Uterine smooth muscle cell (primary cell): ENCODE measurements around the gene CALHM4. TPM values are rescaled to one million over a fixed set of nuclear protein-coding genes. Genes with fewer than 3 reads are reported as not detected.

ENCODE experiments used
- total RNA-seq: library from RNA; depleted of rRNA; stranded (reverse); fragments of >200 nt; gene quantifications from 2 replicates; pipeline ENCODE4 v1.2.3, GENCODE V29; 2014

The CALHM4 gene
- total RNA-seq = not detected in 2 replicates

GRCh38 chr6:116553451-116553850 lies at the start of gene CALHM4:
TSS of gene CALHM4 (plus strand) at chr6:116553751. CDS start at chr6:116553794, 43 bp downstream.

GRCh38 chr6:116511424-116512110 lies 42.0 kb upstream of the CALHM4 start, which contains the start of gene CALHM5:
TSS of gene CALHM5 (plus strand) at chr6:116511639. CDS start at chr6:116511697, 58 bp downstream.

DNA sequence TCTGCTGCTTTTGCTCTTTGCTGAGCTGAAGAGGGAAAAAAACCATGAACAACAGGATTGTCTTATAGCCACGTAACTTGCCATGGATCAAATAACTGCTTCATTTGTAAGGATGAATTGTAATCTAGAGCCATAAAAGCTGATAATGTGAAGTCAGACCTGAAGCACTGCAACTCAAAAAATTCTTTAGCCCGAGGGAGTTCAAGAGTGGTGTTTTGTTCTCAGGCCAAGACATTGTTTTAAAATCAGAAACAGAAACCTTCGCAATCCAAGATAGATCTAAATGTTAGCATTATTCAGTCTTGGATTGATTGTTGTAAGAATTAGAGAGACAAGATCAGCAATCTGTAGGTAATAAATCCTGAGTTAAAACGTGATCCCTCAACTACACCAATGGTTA lies 7.9 kb upstream of the CALHM4 start, which contains the start of gene TRAPPC3L:
Gene TRAPPC3L (minus strand): TSS at position 34 of the 400 bp plus-strand sequence. CDS start 170 bp downstream, outside the sequence.

GRCh38 chr6:116570856-116571682 lies 17.5 kb downstream of the CALHM4 start, which contains the start of gene RWDD1:
TSS of gene RWDD1 (plus strand) at chr6:116571504. CDS start at chr6:116571583, 79 bp downstream.

Other genes starting within 250 kb of the CALHM4 start
- gene DSE, start 182.8 kb upstream of the CALHM4 start, total RNA-seq = 76.7 and 143 TPM in 2 replicates
- 0.62 and 0.89 TPM in 2 replicates for gene CALHM6, start 92.4 kb upstream of the CALHM4 start, total RNA-seq
- gene CALHM5, start 42.1 kb upstream of the CALHM4 start, total RNA-seq = 1.00 and 3.0 TPM in 2 replicates
- gene TRAPPC3L, start 8.1 kb upstream of the CALHM4 start, total RNA-seq = not detected in 2 replicates
- gene RWDD1, start 17.8 kb downstream of the CALHM4 start, total RNA-seq = 27.0 and 27.4 TPM in 2 replicates
- gene RSPH4A, start 62.7 kb downstream of the CALHM4 start, total RNA-seq = 0.11 and 0.12 TPM in 2 replicates
- 16.0 and 20.0 TPM in 2 replicates for gene ZUP1, start 115.0 kb downstream of the CALHM4 start, total RNA-seq
- gene KPNA5, start 127.5 kb downstream of the CALHM4 start, total RNA-seq = 12.4 and 15.6 TPM in 2 replicates
- 6.5 and 14.1 TPM in 2 replicates for gene FAM162B, start 212.0 kb downstream of the CALHM4 start, total RNA-seq